Lower leg skin (tissue), 4 donors: ENCODE data around the gene NIM1K. TPM values are rescaled to one million over a fixed set of nuclear protein-coding genes. Genes with fewer than 3 reads are reported as not detected.

ENCODE experiments used
- DNase-seq, 2 donors: peaks; one replicate each; pipeline ENCODE4 v3.0.0-alpha.2; 2019; ENCODE audit warnings: low spot score in 2 of 2
- H3K4me3 ChIP-seq: fragments of 200-600 bp; sonication (generic); 2 replicates; pipeline ENCODE4 v1.5.1; 2017; ENCODE audit warnings: mild to moderate bottlenecking, low read depth; ENCODE audit not compliant: poor library complexity, severe bottlenecking
- CTCF ChIP-seq, 3 donors: fragments of 450-650 bp; IDR thresholded peaks; one replicate each; pipeline ENCODE4 v1.5.1; 2016; ENCODE audit warnings: antibody characterized with exemption in 3 of 3, mild to moderate bottlenecking in 3 of 3, moderate library complexity in 2 of 3
- POLR2A ChIP-seq, 2 donors: fragments of 450-650 bp; IDR thresholded peaks; one replicate each; pipeline ENCODE4 v1.6.1; 2016 to 2017; ENCODE audit warnings: antibody characterized with exemption in 2 of 2, mild to moderate bottlenecking in 1 of 2, moderate library complexity in 1 of 2
- WGBS, 2 donors: methylation state at CpG; one replicate each; pipeline ENCODE4 v1.1.5; 2018; 5-methylcytosine and 5-hydroxymethylcytosine counted together
- intact Hi-C: fragments of 100-400 bp; cut with DNase I; formaldehyde crosslinking; loops from one replicate; pipeline ENCODE4 v1.15.0; 2023; ENCODE audit warnings: low total_unique reads
- total RNA-seq, 4 donors: library from RNA; depleted of rRNA; stranded (reverse); fragments of >200 nt; gene quantifications; one replicate each; pipeline ENCODE4 v1.1.0, GENCODE V29; 2016

NIM1K gene
- total RNA-seq, 4 donors from 2014 or later: 0.44 to 2.5 (median 0.65) TPM; not detected in 1

DNA sequence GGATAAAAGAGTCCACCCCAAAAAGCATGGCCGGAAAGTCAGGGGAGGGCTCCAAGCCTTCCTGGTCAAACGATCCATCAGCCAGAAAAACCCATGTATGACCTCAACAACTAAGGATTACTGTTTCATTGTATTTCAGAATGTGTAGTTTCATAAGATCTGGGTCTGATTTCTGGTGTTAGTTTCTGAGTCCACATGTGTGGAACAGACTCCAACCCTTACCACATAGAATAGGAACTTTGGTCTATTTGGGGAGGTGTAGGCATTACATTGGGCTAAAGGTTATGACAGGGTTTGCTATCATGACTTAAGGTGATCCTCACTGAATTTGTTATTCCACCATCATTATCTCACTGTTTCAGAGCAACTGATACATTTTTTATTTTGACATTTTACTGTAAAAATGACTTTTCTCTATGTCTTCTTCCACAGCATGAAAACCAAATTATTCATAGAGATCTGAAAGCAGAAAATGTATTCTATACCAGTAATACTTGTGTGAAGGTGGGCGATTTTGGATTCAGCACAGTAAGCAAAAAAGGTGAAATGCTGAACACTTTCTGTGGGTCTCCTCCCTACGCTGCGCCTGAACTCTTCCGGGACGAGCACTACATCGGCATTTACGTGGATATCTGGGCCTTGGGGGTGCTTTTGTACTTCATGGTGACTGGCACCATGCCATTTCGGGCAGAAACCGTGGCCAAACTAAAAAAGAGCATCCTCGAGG, 87.7 kb downstream of the NIM1K start:
- no peak for TF ChIP-seq CTCF (IDR thresholded peaks at IDR 0.05)
- no peak for TF ChIP-seq POLR2A (IDR thresholded peaks at IDR 0.05)
- DNase-seq: no peak
- no peak overlapping the region for H3K4me3 ChIP-seq
- intact Hi-C loops: no loop called here
- WGBS, 2 donors: 86% methylated on average over 12 of the region's 12 CpGs

- H3K4me3 ChIP-seq: no peak overlapping the region
- intact Hi-C loops: no loop called here
- TF ChIP-seq CTCF (IDR thresholded peaks at IDR 0.05) (no peak), POLR2A (IDR thresholded peaks at IDR 0.05) (no peak)
- 78 to 84% methylated on average over 7 of the region's 7 CpGs for WGBS, 2 donors
- no peak for DNase-seq
Observed at GRCh38 chr5:43281840-43282658, 90.0 kb downstream of the NIM1K start.

- intact Hi-C loops: no loop called here
- H3K4me3 ChIP-seq: no peak overlapping the region
- no peak for TF ChIP-seq POLR2A (IDR thresholded peaks at IDR 0.05)
- no peak for TF ChIP-seq CTCF (IDR thresholded peaks at IDR 0.05)
- DNase-seq: no peak
Observed at GRCh38 chr5:43286623-43287022, 94.6 kb downstream of the NIM1K start.

DNA sequence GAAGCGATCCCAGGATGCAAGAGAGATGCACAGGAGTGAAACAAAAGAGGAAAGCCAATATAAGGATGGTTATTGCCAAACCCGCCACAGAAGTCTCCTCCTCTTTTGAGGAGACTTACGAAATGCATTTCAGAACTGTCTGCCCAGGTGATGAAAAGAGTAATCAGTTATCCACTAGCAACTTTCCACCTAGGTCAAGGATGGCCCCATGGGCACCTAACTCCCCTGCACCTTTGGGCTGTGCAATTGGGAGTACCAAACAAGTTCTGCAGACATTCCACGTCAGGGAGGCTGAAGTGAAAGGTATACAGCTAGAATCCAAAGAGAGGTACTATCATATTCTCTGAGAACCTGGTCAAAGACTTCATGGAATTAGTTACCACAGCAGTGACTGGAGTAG, 95.5 kb downstream of the NIM1K start:
- no peak for DNase-seq
- intact Hi-C loops: no loop called here
- no peak overlapping the region for H3K4me3 ChIP-seq
- no peak for TF ChIP-seq CTCF (IDR thresholded peaks at IDR 0.05)
- TF ChIP-seq POLR2A (IDR thresholded peaks at IDR 0.05): no peak
- WGBS, 2 donors: 94 to 96% methylated on average over 4 of the region's 4 CpGs

- WGBS, 2 donors: 94 to 100% methylated on average over 1 of the region's 1 CpG
- H3K4me3 ChIP-seq: no peak overlapping the region
- intact Hi-C loops: no loop called here
- DNase-seq: no peak
- TF ChIP-seq CTCF (IDR thresholded peaks at IDR 0.05): no peak
- no peak for TF ChIP-seq POLR2A (IDR thresholded peaks at IDR 0.05)
Observed at GRCh38 chr5:43288269-43288831, 96.3 kb downstream of the NIM1K start.
